SK-N-SH treated with all-trans-retinoic acid at 6 μM for 48 hours (cell line): ENCODE results near the gene MTIF2.

Experiments used
- ESRRG ChIP-seq: fragments of 250-450 bp; sonication (Bioruptor Pico); IDR thresholded peaks from 2 replicates; pipeline ENCODE4 v1.6.1; 2021; ENCODE audit warnings: mild to moderate bottlenecking
- RARB ChIP-seq: fragments of 250-450 bp; sonication (Bioruptor Pico); IDR thresholded peaks from 2 replicates; pipeline ENCODE4 v1.8.0; 2021; ENCODE audit warnings: mild to moderate bottlenecking, moderate library complexity
- ZFP3 ChIP-seq: fragments of 250-450 bp; sonication (Bioruptor Pico); IDR thresholded peaks from 2 replicates; pipeline ENCODE4 v1.5.0; 2020; ENCODE audit warnings: mild to moderate bottlenecking, moderate library complexity
- ZNF70 ChIP-seq: fragments of 450-650 bp; formaldehyde crosslinking; IDR thresholded peaks from 2 replicates; pipeline ENCODE4 v1.5.0; 2020; ENCODE audit warnings: mild to moderate bottlenecking, moderate library complexity

GRCh38 chr2:55204536-55204935, 64.5 kb downstream of the MTIF2 start:
- TF ChIP-seq ZFP3 (CRISPR knock-in tag) (no peak), ESRRG (CRISPR knock-in tag) (no peak), ZNF70 (no peak), RARB (CRISPR knock-in tag) (no peak)
